ENCODE data around the gene TBC1D22A.

DNA sequence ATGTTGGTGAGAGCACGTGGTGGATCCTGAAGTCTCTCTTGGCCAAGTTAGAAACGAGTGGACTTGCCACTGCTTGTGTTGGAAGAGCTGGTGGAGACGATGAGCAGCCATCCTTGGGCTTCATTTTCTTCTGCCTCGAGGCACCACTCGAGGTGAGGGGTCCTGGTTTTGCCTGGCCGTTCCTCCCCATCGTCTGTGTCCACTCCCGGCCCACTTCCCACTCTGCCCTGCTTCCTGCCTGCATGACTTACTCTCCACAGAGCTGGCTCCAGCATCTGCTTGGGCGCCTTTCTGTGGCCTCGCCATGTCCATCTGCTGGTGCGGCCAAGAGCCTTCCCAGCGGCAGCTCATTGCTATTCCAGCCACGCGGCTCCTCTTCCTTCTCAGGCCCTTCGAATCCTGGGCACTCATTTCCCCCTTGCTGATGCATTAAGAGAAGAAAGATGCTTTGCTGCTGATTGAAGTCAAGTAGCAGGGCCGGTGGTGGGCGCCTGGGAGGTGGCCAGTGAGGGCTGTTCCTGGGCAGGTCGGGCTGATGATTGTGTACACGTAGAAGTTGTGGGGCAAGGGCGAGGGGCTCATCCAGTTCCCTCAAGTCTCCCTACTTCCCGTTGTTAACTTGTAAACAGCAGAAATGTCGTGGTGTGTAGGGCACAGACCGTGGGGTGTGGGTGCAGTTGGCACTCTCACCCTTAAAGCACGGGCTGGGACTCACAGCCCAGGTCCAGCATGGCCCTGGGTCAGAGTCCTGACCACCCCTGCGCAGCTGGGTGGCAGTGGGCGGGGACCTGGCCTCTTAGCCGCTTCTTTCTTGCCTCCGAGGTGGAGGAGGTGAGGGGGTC lies 292.0 kb downstream of the TBC1D22A start:
- TF ChIP-seq, protein P1, sequence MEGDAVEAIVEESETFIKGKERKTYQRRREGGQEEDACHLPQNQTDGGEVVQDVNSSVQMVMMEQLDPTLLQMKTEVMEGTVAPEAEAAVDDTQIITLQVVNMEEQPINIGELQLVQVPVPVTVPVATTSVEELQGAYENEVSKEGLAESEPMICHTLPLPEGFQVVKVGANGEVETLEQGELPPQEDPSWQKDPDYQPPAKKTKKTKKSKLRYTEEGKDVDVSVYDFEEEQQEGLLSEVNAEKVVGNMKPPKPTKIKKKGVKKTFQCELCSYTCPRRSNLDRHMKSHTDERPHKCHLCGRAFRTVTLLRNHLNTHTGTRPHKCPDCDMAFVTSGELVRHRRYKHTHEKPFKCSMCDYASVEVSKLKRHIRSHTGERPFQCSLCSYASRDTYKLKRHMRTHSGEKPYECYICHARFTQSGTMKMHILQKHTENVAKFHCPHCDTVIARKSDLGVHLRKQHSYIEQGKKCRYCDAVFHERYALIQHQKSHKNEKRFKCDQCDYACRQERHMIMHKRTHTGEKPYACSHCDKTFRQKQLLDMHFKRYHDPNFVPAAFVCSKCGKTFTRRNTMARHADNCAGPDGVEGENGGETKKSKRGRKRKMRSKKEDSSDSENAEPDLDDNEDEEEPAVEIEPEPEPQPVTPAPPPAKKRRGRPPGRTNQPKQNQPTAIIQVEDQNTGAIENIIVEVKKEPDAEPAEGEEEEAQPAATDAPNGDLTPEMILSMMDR (conservative IDR thresholded peaks at IDR 0.05; ENCODE audit: low read depth in 2 of 2), result no peak
- TF ChIP-seq, protein P2, sequence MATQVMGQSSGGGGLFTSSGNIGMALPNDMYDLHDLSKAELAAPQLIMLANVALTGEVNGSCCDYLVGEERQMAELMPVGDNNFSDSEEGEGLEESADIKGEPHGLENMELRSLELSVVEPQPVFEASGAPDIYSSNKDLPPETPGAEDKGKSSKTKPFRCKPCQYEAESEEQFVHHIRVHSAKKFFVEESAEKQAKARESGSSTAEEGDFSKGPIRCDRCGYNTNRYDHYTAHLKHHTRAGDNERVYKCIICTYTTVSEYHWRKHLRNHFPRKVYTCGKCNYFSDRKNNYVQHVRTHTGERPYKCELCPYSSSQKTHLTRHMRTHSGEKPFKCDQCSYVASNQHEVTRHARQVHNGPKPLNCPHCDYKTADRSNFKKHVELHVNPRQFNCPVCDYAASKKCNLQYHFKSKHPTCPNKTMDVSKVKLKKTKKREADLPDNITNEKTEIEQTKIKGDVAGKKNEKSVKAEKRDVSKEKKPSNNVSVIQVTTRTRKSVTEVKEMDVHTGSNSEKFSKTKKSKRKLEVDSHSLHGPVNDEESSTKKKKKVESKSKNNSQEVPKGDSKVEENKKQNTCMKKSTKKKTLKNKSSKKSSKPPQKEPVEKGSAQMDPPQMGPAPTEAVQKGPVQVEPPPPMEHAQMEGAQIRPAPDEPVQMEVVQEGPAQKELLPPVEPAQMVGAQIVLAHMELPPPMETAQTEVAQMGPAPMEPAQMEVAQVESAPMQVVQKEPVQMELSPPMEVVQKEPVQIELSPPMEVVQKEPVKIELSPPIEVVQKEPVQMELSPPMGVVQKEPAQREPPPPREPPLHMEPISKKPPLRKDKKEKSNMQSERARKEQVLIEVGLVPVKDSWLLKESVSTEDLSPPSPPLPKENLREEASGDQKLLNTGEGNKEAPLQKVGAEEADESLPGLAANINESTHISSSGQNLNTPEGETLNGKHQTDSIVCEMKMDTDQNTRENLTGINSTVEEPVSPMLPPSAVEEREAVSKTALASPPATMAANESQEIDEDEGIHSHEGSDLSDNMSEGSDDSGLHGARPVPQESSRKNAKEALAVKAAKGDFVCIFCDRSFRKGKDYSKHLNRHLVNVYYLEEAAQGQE (IDR thresholded peaks at IDR 0.05; ENCODE audit: unreplicated experiment), result no peak
- no peak for TF ChIP-seq EZH2 (IDR thresholded peaks at IDR 0.05; ENCODE audit: low read depth, unreplicated experiment)
- no peak for TF ChIP-seq EZH2phosphoT487 (IDR thresholded peaks at IDR 0.05; ENCODE audit: unreplicated experiment)
- TF ChIP-seq JUNB (IDR thresholded peaks at IDR 0.05; ENCODE audit: unreplicated experiment), result no peak
- no peak for TF ChIP-seq POLR2AphosphoS5 (IDR thresholded peaks at IDR 0.05; ENCODE audit: low read depth)
- TF ChIP-seq, protein P3, sequence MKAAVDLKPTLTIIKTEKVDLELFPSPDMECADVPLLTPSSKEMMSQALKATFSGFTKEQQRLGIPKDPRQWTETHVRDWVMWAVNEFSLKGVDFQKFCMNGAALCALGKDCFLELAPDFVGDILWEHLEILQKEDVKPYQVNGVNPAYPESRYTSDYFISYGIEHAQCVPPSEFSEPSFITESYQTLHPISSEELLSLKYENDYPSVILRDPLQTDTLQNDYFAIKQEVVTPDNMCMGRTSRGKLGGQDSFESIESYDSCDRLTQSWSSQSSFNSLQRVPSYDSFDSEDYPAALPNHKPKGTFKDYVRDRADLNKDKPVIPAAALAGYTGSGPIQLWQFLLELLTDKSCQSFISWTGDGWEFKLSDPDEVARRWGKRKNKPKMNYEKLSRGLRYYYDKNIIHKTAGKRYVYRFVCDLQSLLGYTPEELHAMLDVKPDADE (IDR thresholded peaks at IDR 0.05), result no peak
- no peak for TF ChIP-seq CREB1 (CRISPR knock-in tag; IDR thresholded peaks at IDR 0.05; ENCODE audit: low read depth)
- TF ChIP-seq ZNF114 (CRISPR knock-in tag; IDR thresholded peaks at IDR 0.05), result no peak
- no peak for TF ChIP-seq ZNF331 (CRISPR knock-in tag; IDR thresholded peaks at IDR 0.05; ENCODE audit: low read depth)
